PC-3 (cell line): ENCODE data around the gene TSPAN12. TPM values are rescaled to one million over a fixed set of nuclear protein-coding genes. Genes with fewer than 3 reads are reported as not detected.

Experiments
- ATAC-seq: fragments of 200-7000 bp; cut with Tn5 transposase; 2 replicates; pipeline ENCODE4 v1.9.1; 2020; ENCODE audit warnings: mild to moderate bottlenecking, moderate library complexity
- BruUV-seq: library from RNA; stranded (reverse); fragments of 400-500 nt; replicated peaks from 2 replicates; lab custom pipeline; 2021; lab: Mats Ljungman, UMichigan
- CTCF ChIA-PET: fragments of 300-600 bp; sonication (Branson Sonifier 250); formaldehyde crosslinking; loops from one replicate; lab custom pipeline; 2022; ENCODE audit warnings: antibody characterized with exemption; lab: Charles Lee
- POLR2A ChIA-PET: fragments of 300-600 bp; sonication (Branson Sonifier 250); formaldehyde crosslinking; loops from one replicate; lab custom pipeline; 2022; ENCODE audit warnings: antibody characterized with exemption; ENCODE audit not compliant: unreplicated experiment; lab: Charles Lee
- DNase-seq: peaks from one replicate; pipeline ENCODE4 v3.0.0-alpha.2; 2015
- H2AFZ ChIP-seq: fragments of 300-600 bp; sonication (generic); 2 replicates; pipeline ENCODE4 v1.6.0; 2016; ENCODE audit warnings: antibody characterized with exemption, low read length
- H3F3A ChIP-seq: fragments of 300-600 bp; sonication (generic); one replicate; pipeline ENCODE4 v1.6.0; 2017; ENCODE audit warnings: antibody characterized with exemption, low read length, control low read depth, mild to moderate bottlenecking; ENCODE audit not compliant: unreplicated experiment
- H3K27ac ChIP-seq: fragments of 300-600 bp; sonication (generic); 2 replicates; pipeline ENCODE4 v1.5.1; 2016; ENCODE audit warnings: mild to moderate bottlenecking, low read length
- H3K27me3 ChIP-seq: fragments of 300-600 bp; sonication (generic); 2 replicates; pipeline ENCODE4 v1.6.1; 2016; ENCODE audit warnings: low read length, mixed read lengths
- H3K36me3 ChIP-seq: fragments of 300-600 bp; sonication (generic); 2 replicates; pipeline ENCODE4 v1.6.1; 2016; ENCODE audit warnings: low read depth, mixed run types, low read length, mixed read lengths
- H3K4me1 ChIP-seq: fragments of 300-600 bp; sonication (generic); 2 replicates; pipeline ENCODE4 v1.5.1; 2016; ENCODE audit warnings: low read length; ENCODE audit not compliant: insufficient read depth
- H3K4me2 ChIP-seq: fragments of 300-600 bp; sonication (generic); 2 replicates; pipeline ENCODE4 v1.6.0; 2016; ENCODE audit warnings: low read length
- H3K4me3 ChIP-seq: fragments of 300-600 bp; sonication (generic); 2 replicates; pipeline ENCODE4 v1.5.1; 2016; ENCODE audit warnings: mild to moderate bottlenecking, low read length, mixed read lengths
- H3K79me2 ChIP-seq: fragments of 300-600 bp; sonication (generic); 2 replicates; pipeline ENCODE4 v1.6.1; 2017; ENCODE audit warnings: low read length, mixed read lengths
- H3K9ac ChIP-seq: fragments of 300-600 bp; sonication (generic); 2 replicates; pipeline ENCODE4 v1.6.0; 2016; ENCODE audit warnings: mild to moderate bottlenecking, low read length
- H3K9me2 ChIP-seq: fragments of 300-600 bp; sonication (generic); replicated peaks from 2 replicates; pipeline ENCODE4 v1.6.1; 2016; ENCODE audit warnings: mixed run types, low read length, mixed read lengths
- H3K9me3 ChIP-seq: fragments of 300-600 bp; sonication (generic); 2 replicates; pipeline ENCODE4 v1.6.1; 2016; ENCODE audit warnings: low read length, mixed read lengths
- H4K20me1 ChIP-seq: fragments of 300-600 bp; sonication (generic); 2 replicates; pipeline ENCODE4 v1.6.1; 2016; ENCODE audit warnings: low read length, mixed read lengths
- CTCF ChIP-seq: fragments of 300-600 bp; sonication (generic); conservative IDR thresholded peaks from 2 replicates; pipeline ENCODE4 v1.5.1; 2017; ENCODE audit warnings: antibody characterized with exemption, low read depth, mild to moderate bottlenecking, low read length
- EZH2 ChIP-seq: fragments of 300-600 bp; sonication (generic); IDR thresholded peaks from one replicate; pipeline ENCODE4 v1.6.1; 2017; ENCODE audit warnings: antibody characterized with exemption, mild to moderate bottlenecking, low read length; ENCODE audit not compliant: unreplicated experiment
- EZH2phosphoT487 ChIP-seq: fragments of 300-600 bp; sonication (generic); IDR thresholded peaks from 2 replicates; pipeline ENCODE4 v1.6.1; 2018; ENCODE audit warnings: mild to moderate bottlenecking, antibody characterized with exemption, low read length, borderline replicate concordance
- intact Hi-C: fragments of 100-400 bp; cut with micrococcal nuclease; formaldehyde crosslinking; loops from 2 replicates; pipeline ENCODE4 v1.9.0; 2023
- total RNA-seq: library from RNA; depleted of rRNA; stranded (reverse); fragments of >200 nt; gene quantifications from 2 replicates; pipeline ENCODE4 v1.2.3, GENCODE V29; 2014

Gene TSPAN12
- total RNA-seq, 1 experiment from 2014 or later, result 8.3 TPM

DNA sequence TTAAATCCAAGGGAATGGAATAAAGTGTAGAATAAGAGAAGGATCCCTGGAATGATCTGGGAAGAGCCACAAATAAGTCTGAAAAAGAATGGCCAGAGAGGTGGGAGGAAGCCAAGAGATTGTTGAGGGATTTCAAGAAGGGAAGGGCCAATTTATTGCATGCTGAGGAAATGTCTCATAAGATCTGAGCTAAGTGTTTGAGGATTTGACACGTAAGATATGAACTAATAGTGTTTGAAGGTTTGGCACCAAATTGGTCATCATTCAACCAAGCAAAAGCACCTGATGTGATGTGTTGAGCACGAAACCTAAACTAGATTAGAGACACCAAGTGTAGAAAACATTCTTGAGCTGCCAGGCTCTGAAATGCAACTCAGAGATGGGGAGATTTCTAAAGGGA is 97.9 kb downstream of the TSPAN12 start:
- Histone ChIP-seq H3K36me3 (no peaks in the 10 kb centered on the region), H3K27ac (no peak overlapping the region), H3K4me2 (no peak overlapping the region), H4K20me1 (no peaks in the 10 kb centered on the region), H3K79me2 (no peaks in the 10 kb centered on the region), H2AFZ (no peak overlapping the region), H3K4me1 (no peaks in the 10 kb centered on the region), H3K9me3 (no peaks in the 10 kb centered on the region), H3K9ac (no peak overlapping the region), H3F3A (no peaks in the 10 kb centered on the region), H3K27me3 (no peaks in the 10 kb centered on the region), H3K4me3 (no peak overlapping the region), H3K9me2 (no peaks in the 10 kb centered on the region)
- no peak for DNase-seq
- TF ChIP-seq EZH2 (no peak), CTCF (no peak), EZH2phosphoT487 (no peak)
- ChIA-PET CTCF (no interaction called here), POLR2A (no interaction called here)
- no peak for ATAC-seq
- intact Hi-C loops, result no loop called here
- no TSS peak for BruUV-seq

GRCh38 chr7:120743128-120743527 is 114.8 kb downstream of the TSPAN12 start:
- peak overlapping the region; percentile 79 for H2AFZ ChIP-seq
- H3K9ac ChIP-seq, result no peak overlapping the region; the same call in 1 of the 2 replicates
- no peaks in the 10 kb centered on the region for H3K36me3 ChIP-seq
- POLR2A ChIA-PET, result no interaction called here
- no peaks in the 10 kb centered on the region for H3K27me3 ChIP-seq
- H3K27ac ChIP-seq, result peak overlapping the region; percentile 58
- no peaks in the 10 kb centered on the region for H3K9me3 ChIP-seq
- DNase-seq (peak; percentile 82), ATAC-seq (peak; percentile 92)
- peaks cover 18% of the 10 kb centered on the region for H3K4me1 ChIP-seq
- H4K20me1 ChIP-seq, result no peaks in the 10 kb centered on the region
- TF ChIP-seq EZH2, result no peak
- H3K4me2 ChIP-seq, result peak overlapping the region; percentile 74
- no peaks in the 10 kb centered on the region for H3K79me2 ChIP-seq
- BruUV-seq, result no TSS peak
- no peaks in the 10 kb centered on the region for H3F3A ChIP-seq
- H3K9me2 ChIP-seq, result no peaks in the 10 kb centered on the region
- intact Hi-C loops, result loop anchor here (1.0 to 5.0 kb wide), 2 partner anchors 10 to 209 kb away; partner anchors contain the start of gene ING3
- peak overlapping the region; percentile 40; the same call in 1 of the 2 replicates for H3K4me3 ChIP-seq
- CTCF ChIA-PET, result no interaction called here

- Histone ChIP-seq H3K9me2 (no peaks in the 10 kb centered on the region), H3K9ac (no peak overlapping the region), H4K20me1 (no peaks in the 10 kb centered on the region), H3K36me3 (no peaks in the 10 kb centered on the region), H3F3A (no peaks in the 10 kb centered on the region), H3K4me1 (peaks cover 18% of the 10 kb centered on the region), H3K27ac (no peak overlapping the region), H3K27me3 (no peaks in the 10 kb centered on the region), H3K9me3 (no peaks in the 10 kb centered on the region), H3K4me3 (no peak overlapping the region), H2AFZ (no peak overlapping the region), H3K79me2 (no peaks in the 10 kb centered on the region), H3K4me2 (peak overlapping the region; percentile 74; the same call in 1 of the 2 replicates)
- no peak for ATAC-seq
- ChIA-PET CTCF (no interaction called here), POLR2A (no interaction called here)
- BruUV-seq, result no TSS peak
- intact Hi-C loops, result loop anchor here (5.0 kb wide), 1 partner anchor 210 kb away; the partner anchor contains the start of gene ING3
- TF ChIP-seq EZH2phosphoT487 (no peak), EZH2 (no peak), CTCF (no peak)
- no peak for DNase-seq
Measured at GRCh38 chr7:120742372-120742771, 115.6 kb downstream of the TSPAN12 start.
